ENCODE measurements around the gene SV2B. TPM values are rescaled to one million over a fixed set of nuclear protein-coding genes. Genes with fewer than 3 reads are reported as not detected.
A peak's percentile ranks its signal among the peaks of the same experiment; 100 is the strongest.

Gene SV2B
- total RNA-seq, 6 donors from 2014 or later = 0.40 to 1.4 (median 0.62) TPM; not detected in 2

- DNase-seq (no peak), ATAC-seq (ENCODE audit: low FRiP score in 2 of 2) (no peak)
- Histone ChIP-seq H3K4me1 (peaks cover 0 to 5% (median 0%) of the 10 kb centered on the region in 4 donors), H3K36me3 (no peaks in the 10 kb centered on the region), H3K27me3 (no peaks in the 10 kb centered on the region), H3K4me3 (no peak overlapping the region), H3K27ac (no peak overlapping the region), H3K9me3 (no peaks in the 10 kb centered on the region)
- TF ChIP-seq POLR2A (IDR thresholded peaks at IDR 0.05) (no peak), EP300 (IDR thresholded peaks at IDR 0.05) (no peak), POLR2AphosphoS5 (IDR thresholded peaks at IDR 0.05) (no peak)
- TF ChIP-seq, protein P1, sequence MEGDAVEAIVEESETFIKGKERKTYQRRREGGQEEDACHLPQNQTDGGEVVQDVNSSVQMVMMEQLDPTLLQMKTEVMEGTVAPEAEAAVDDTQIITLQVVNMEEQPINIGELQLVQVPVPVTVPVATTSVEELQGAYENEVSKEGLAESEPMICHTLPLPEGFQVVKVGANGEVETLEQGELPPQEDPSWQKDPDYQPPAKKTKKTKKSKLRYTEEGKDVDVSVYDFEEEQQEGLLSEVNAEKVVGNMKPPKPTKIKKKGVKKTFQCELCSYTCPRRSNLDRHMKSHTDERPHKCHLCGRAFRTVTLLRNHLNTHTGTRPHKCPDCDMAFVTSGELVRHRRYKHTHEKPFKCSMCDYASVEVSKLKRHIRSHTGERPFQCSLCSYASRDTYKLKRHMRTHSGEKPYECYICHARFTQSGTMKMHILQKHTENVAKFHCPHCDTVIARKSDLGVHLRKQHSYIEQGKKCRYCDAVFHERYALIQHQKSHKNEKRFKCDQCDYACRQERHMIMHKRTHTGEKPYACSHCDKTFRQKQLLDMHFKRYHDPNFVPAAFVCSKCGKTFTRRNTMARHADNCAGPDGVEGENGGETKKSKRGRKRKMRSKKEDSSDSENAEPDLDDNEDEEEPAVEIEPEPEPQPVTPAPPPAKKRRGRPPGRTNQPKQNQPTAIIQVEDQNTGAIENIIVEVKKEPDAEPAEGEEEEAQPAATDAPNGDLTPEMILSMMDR (IDR thresholded peaks at IDR 0.05) = no peak
These were observed 161.3 kb downstream of the SV2B start for GRCh38 chr15:91261345-91261744.

- H3K4me3 ChIP-seq = no peak overlapping the region
- peak overlapping the region in 1 of 4 donors; percentile 15 for H3K27ac ChIP-seq
- peaks cover 0 to 5% (median 0%) of the 10 kb centered on the region in 4 donors for H3K4me1 ChIP-seq
- no peaks in the 10 kb centered on the region for H3K9me3 ChIP-seq
- H3K36me3 ChIP-seq = no peaks in the 10 kb centered on the region
- WGBS, 2 donors = 46 to 56% methylated on average over 15 of the region's 15 CpGs
- ATAC-seq (ENCODE audit: low FRiP score in 2 of 2) (peak; percentile 53 to 88), DNase-seq (no peak)
- no peaks in the 10 kb centered on the region for H3K27me3 ChIP-seq
- TF ChIP-seq POLR2AphosphoS5 (IDR thresholded peaks at IDR 0.05) = no peak
- no peak for TF ChIP-seq EP300 (IDR thresholded peaks at IDR 0.05)
- TF ChIP-seq, protein P1 (IDR thresholded peaks at IDR 0.05) = no peak
These were observed 163.8 kb downstream of the SV2B start for GRCh38 chr15:91263632-91264531.

- ATAC-seq (ENCODE audit: low FRiP score in 2 of 2) (peak in 1 of 2 donors; percentile 77), DNase-seq (no peak)
- TF ChIP-seq POLR2AphosphoS5 (IDR thresholded peaks at IDR 0.05) = no peak
- no peak for TF ChIP-seq EP300 (IDR thresholded peaks at IDR 0.05)
- TF ChIP-seq, protein P1 (IDR thresholded peaks at IDR 0.05) = no peak
- no peak for TF ChIP-seq POLR2A (IDR thresholded peaks at IDR 0.05)
- H3K27me3 ChIP-seq = no peaks in the 10 kb centered on the region
- peak overlapping the region in 1 of 4 donors; percentile 2 for H3K27ac ChIP-seq
- WGBS, 2 donors = 66 to 74% methylated on average over 11 of the region's 11 CpGs
- no peak overlapping the region for H3K4me3 ChIP-seq
- H3K4me1 ChIP-seq = peaks cover 0 to 5% (median 0%) of the 10 kb centered on the region in 4 donors
- H3K36me3 ChIP-seq = no peaks in the 10 kb centered on the region
- no peaks in the 10 kb centered on the region for H3K9me3 ChIP-seq
These were observed 164.7 kb downstream of the SV2B start for GRCh38 chr15:91264651-91265351.

DNA sequence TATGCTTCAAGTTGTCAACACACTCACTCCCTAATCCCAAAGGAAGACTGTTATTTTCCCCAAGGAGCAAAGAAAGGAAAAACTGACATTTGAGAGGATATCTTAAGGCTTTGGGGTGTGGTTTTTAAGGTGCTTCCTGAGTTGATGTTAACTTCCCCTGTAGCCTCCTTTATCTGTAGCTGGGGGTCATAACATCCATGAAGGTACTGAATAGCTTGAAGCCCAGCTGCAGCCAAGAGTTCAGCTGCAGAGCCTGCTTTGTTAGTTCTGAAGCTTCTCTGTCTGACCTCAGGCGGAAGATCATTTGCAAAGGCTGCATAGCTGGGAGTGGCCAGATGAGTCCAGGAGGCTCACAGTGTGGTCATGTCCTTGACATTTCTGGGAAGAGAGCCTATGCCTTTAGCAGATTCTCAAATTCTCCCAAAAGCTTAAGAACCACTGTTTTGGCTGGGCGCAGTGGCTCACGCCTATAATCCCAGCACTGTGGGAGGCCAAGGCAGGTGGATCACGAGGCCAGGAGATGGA is 165.4 kb downstream of the SV2B start:
- no peaks in the 10 kb centered on the region for H3K9me3 ChIP-seq
- peaks cover 0 to 5% (median 0%) of the 10 kb centered on the region in 4 donors for H3K4me1 ChIP-seq
- ATAC-seq (ENCODE audit: low FRiP score in 2 of 2) (no peak), DNase-seq (no peak)
- no peak overlapping the region for H3K4me3 ChIP-seq
- TF ChIP-seq POLR2A (IDR thresholded peaks at IDR 0.05) = no peak
- no peak for TF ChIP-seq POLR2AphosphoS5 (IDR thresholded peaks at IDR 0.05)
- no peak for TF ChIP-seq EP300 (IDR thresholded peaks at IDR 0.05)
- no peaks in the 10 kb centered on the region for H3K27me3 ChIP-seq
- WGBS, 2 donors = 86 to 90% methylated on average over 4 of the region's 4 CpGs
- no peaks in the 10 kb centered on the region for H3K36me3 ChIP-seq
- no peak overlapping the region for H3K27ac ChIP-seq

DNA sequence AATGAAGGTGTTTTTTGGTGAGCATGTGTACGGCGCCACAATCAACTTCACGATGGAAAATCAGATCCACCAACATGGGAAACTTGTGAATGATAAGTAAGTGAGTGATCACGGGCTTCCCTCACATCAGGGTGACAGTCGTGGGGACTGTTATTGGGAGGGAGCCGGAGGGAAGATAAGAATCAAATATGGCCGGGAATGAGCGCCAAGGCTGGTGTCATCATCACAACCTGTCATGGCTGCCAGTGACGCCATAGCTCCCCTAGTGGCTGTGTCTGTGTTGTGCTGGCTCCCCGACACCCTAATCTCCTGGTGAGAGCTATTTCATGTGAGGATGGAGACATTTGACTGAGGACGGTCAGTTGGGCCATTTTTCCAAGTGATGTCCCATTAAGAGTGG is 168.5 kb downstream of the SV2B start:
- ATAC-seq (ENCODE audit: low FRiP score in 2 of 2) (no peak), DNase-seq (no peak)
- Histone ChIP-seq H3K27ac (no peak overlapping the region), H3K36me3 (no peaks in the 10 kb centered on the region), H3K4me3 (no peak overlapping the region), H3K27me3 (no peaks in the 10 kb centered on the region), H3K9me3 (no peaks in the 10 kb centered on the region), H3K4me1 (peaks cover 0 to 5% (median 1%) of the 10 kb centered on the region in 4 donors)
- WGBS, 2 donors = 87 to 89% methylated on average over 11 of the region's 11 CpGs
- TF ChIP-seq EP300 (IDR thresholded peaks at IDR 0.05) = no peak
- no peak for TF ChIP-seq POLR2AphosphoS5 (IDR thresholded peaks at IDR 0.05)
- TF ChIP-seq, protein P1 (IDR thresholded peaks at IDR 0.05) = no peak
- no peak for TF ChIP-seq POLR2A (IDR thresholded peaks at IDR 0.05)

Measured in upper lobe of left lung (tissue), 6 donors.